Measurements from ENCODE around the gene KCNIP4.

The KCNIP4 gene

DNA sequence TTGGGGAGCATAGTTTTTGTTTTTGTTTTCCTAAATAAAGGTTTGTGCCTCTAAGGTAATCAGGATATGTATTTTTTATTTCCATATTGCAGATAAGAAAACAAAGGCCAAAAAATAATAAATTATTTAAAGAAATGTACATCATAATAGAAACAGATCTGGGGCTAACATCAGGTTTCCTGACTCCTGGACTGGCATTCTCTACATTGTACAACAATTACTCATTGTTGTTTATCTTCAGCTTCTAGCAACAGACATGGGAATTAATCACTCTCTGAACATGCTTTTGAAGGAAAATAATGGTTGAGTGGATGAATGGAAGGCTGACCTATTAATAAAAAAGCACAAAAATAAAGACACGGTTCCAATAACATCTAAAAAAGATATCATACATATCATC lies 146.2 kb downstream of the KCNIP4 start:
- Histone ChIP-seq H3K36me3 (ENCODE audit: insufficient read depth) (no peaks in the 10 kb centered on the region), H3K4me2 (no peak overlapping the region), H3K9ac (no peak overlapping the region), H3K4me1 (ENCODE audit: low read depth, poor library complexity, severe bottlenecking) (no peaks in the 10 kb centered on the region), H3K27me3 (ENCODE audit: insufficient read depth, low read depth) (no peaks in the 10 kb centered on the region), H3K27ac (no peak overlapping the region), H2AFZ (ENCODE audit: low read depth) (no peak overlapping the region), H4K20me1 (ENCODE audit: insufficient read depth) (no peaks in the 10 kb centered on the region), H3K79me2 (ENCODE audit: insufficient read depth, low read depth) (no peaks in the 10 kb centered on the region), H3K4me3 (IDR thresholded peaks at IDR 0.05; ENCODE audit: insufficient read depth, low read depth, low read length) (no peak overlapping the region)
- TF ChIP-seq, protein P1, sequence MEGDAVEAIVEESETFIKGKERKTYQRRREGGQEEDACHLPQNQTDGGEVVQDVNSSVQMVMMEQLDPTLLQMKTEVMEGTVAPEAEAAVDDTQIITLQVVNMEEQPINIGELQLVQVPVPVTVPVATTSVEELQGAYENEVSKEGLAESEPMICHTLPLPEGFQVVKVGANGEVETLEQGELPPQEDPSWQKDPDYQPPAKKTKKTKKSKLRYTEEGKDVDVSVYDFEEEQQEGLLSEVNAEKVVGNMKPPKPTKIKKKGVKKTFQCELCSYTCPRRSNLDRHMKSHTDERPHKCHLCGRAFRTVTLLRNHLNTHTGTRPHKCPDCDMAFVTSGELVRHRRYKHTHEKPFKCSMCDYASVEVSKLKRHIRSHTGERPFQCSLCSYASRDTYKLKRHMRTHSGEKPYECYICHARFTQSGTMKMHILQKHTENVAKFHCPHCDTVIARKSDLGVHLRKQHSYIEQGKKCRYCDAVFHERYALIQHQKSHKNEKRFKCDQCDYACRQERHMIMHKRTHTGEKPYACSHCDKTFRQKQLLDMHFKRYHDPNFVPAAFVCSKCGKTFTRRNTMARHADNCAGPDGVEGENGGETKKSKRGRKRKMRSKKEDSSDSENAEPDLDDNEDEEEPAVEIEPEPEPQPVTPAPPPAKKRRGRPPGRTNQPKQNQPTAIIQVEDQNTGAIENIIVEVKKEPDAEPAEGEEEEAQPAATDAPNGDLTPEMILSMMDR (conservative IDR thresholded peaks at IDR 0.05; ENCODE audit: low read depth, low read length): no peak

DNA sequence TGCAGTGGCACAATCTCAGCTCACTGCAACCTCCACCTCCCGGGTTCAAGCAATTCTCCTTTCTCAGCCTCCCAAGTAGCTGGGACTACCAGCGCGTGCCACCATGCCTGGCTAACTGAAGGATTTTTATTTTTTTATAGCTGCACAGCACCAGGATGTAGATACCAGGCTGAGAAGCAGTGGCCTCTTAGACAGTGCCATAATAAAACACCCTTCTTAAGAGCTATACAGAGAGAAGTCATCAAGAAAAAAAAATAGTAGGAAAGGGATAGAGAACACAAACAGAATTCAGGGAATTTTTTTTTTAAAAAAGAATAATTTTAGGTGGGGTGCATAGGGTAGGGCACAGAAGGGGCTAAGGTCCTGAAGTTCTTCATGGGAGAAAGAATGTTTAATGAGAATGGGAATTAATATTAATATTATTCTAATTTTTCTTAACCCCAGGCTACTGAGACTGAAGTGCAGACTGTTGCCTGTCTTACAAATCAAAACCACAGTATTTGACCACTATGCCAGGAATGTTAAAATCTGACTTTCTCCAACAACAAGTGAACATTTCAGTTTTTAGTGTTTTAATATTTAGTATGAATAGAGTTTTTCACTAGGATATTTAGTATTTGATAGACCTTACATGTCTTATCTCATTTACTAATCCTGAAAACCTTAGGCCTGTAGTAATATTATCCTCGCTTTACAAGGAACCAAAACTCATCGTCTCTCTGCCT lies 146.7 kb downstream of the KCNIP4 start:
- H4K20me1 ChIP-seq (ENCODE audit: insufficient read depth): no peaks in the 10 kb centered on the region
- H3K9ac ChIP-seq: no peak overlapping the region
- TF ChIP-seq, protein P1 (conservative IDR thresholded peaks at IDR 0.05; ENCODE audit: low read depth, low read length): no peak
- no peak overlapping the region for H3K4me2 ChIP-seq
- no peaks in the 10 kb centered on the region for H3K79me2 ChIP-seq (ENCODE audit: insufficient read depth, low read depth)
- H3K4me3 ChIP-seq (IDR thresholded peaks at IDR 0.05; ENCODE audit: insufficient read depth, low read depth, low read length): no peak overlapping the region
- no peaks in the 10 kb centered on the region for H3K4me1 ChIP-seq (ENCODE audit: low read depth, poor library complexity, severe bottlenecking)
- H2AFZ ChIP-seq (ENCODE audit: low read depth): no peak overlapping the region
- H3K27ac ChIP-seq: no peak overlapping the region
- no peaks in the 10 kb centered on the region for H3K27me3 ChIP-seq (ENCODE audit: insufficient read depth, low read depth)
- no peaks in the 10 kb centered on the region for H3K36me3 ChIP-seq (ENCODE audit: insufficient read depth)

DNA sequence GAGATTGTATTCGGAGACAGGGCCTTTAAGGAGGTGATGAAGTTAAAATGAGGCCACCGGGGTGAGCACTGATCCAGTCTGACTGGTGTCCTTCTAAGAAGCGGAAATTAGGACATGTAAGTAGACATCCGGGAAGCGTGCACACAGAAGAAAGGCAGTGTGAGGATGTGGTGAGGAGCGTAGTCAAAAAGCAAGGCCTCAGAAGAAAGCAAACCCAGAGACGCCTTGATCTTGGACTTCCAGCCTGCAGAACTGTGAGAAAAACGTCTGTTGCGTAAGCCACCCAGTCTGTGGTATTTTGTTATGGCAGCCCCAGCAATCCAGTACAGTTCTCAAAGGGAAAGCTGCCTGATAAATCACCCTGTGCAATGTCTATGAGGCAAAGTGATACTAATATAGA lies 153.5 kb downstream of the KCNIP4 start:
- no peak overlapping the region for H3K4me3 ChIP-seq (IDR thresholded peaks at IDR 0.05; ENCODE audit: insufficient read depth, low read depth, low read length)
- H3K27ac ChIP-seq: no peak overlapping the region
- TF ChIP-seq, protein P1 (conservative IDR thresholded peaks at IDR 0.05; ENCODE audit: low read depth, low read length): no peak

DNA sequence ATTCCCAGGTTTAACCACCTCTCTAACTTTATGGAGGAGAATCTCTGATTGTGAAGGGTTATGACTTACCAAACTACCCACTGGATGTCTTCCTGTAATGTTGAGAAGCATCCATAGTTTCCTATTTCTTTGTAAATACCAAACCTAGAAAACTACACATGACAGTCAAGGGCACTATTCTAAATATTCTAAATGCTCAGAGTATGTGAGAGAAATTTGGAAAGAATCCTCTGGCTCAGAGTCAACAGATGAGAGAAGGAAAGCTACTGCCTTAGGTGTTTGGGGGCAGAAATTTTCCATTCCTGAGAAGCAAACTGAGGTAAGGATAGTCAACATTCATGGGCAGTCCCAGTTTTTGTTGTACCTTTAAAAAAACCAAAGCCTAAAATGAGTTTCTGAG lies 155.8 kb downstream of the KCNIP4 start:
- H3K4me2 ChIP-seq: no peak overlapping the region
- no peak overlapping the region for H3K27ac ChIP-seq
- no peaks in the 10 kb centered on the region for H3K36me3 ChIP-seq (ENCODE audit: insufficient read depth)
- no peak overlapping the region for H2AFZ ChIP-seq (ENCODE audit: low read depth)
- no peak overlapping the region for H3K4me3 ChIP-seq (IDR thresholded peaks at IDR 0.05; ENCODE audit: insufficient read depth, low read depth, low read length)
- H3K9ac ChIP-seq: no peak overlapping the region
- H3K27me3 ChIP-seq (ENCODE audit: insufficient read depth, low read depth): no peaks in the 10 kb centered on the region
- no peaks in the 10 kb centered on the region for H3K79me2 ChIP-seq (ENCODE audit: insufficient read depth, low read depth)
- TF ChIP-seq, protein P1 (conservative IDR thresholded peaks at IDR 0.05; ENCODE audit: low read depth, low read length): no peak
- H4K20me1 ChIP-seq (ENCODE audit: insufficient read depth): no peaks in the 10 kb centered on the region
- H3K4me1 ChIP-seq (ENCODE audit: low read depth, poor library complexity, severe bottlenecking): no peaks in the 10 kb centered on the region

More for the DNA sequence above, 153.5 kb downstream of the KCNIP4 start:
- Histone ChIP-seq H3K4me2 (no peak overlapping the region), H3K4me1 (ENCODE audit: low read depth, poor library complexity, severe bottlenecking) (no peaks in the 10 kb centered on the region), H3K27me3 (ENCODE audit: insufficient read depth, low read depth) (no peaks in the 10 kb centered on the region), H3K79me2 (ENCODE audit: insufficient read depth, low read depth) (no peaks in the 10 kb centered on the region), H4K20me1 (ENCODE audit: insufficient read depth) (no peaks in the 10 kb centered on the region), H2AFZ (ENCODE audit: low read depth) (no peak overlapping the region), H3K36me3 (ENCODE audit: insufficient read depth) (no peaks in the 10 kb centered on the region), H3K9ac (no peak overlapping the region)

Measured in KMS-11 (cell line).